Activated CD4-positive, alpha-beta T cell treated with anti-CD3 and anti-CD28 coated beads, Interleukin-2, amount 50 U/mL, for 48 hours (primary cell): ENCODE data around the gene EPHA5.
"Not testable (repeated sequence)": the region's sequence is repeated elsewhere in the genome, so short reads cannot be mapped to it uniquely, and the experiment has no call there.

Source experiments
- DNase-seq, 2 experiments: peaks; one replicate each; pipeline ENCODE4 v3.0.0-alpha.2; 2020

Gene EPHA5

DNA sequence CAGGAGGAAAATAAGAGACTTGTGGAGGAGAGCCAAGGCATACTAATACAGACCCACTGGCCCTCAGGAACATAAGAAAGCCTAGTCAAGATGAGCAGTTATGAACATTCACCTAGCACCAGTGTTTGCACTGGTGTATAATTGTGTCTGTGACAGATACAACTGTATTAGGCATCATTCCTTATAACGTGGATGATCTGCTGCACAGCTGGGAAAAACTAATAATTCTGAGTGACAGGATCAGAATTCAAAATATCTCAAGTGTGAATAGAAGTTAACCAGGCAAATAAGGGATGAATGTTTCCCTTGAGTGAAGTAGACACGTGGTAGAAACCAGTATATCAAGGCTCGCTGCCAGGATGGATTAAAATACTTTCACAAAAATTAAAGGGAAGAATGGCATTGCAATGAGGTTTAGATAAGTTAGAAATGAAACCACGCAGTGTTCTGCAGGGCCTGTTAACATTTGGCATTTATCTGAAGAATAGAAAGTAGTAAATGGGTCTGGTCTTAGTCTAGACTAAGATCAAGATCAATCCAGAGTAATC is 325.9 kb downstream of the EPHA5 start:
- no peak for DNase-seq

DNA sequence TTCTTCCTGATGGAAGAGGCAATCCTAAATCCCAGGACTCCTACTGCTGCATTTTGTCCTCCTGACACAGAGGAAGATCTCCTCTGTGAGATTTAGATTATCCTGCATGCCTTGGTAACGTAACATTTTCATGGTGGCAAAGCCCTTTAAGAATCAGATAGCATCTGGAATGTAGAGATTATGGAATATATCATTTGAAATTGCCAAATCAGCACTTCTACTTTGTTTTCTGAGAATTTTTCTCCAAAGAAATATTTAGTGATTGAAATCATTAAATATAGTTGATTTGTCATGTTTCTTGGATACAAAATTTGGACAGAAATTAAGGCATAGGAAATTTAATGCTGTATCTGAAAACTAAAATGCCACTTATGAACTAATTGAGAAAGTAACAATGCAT is 326.9 kb downstream of the EPHA5 start:
- DNase-seq, result no peak

DNA sequence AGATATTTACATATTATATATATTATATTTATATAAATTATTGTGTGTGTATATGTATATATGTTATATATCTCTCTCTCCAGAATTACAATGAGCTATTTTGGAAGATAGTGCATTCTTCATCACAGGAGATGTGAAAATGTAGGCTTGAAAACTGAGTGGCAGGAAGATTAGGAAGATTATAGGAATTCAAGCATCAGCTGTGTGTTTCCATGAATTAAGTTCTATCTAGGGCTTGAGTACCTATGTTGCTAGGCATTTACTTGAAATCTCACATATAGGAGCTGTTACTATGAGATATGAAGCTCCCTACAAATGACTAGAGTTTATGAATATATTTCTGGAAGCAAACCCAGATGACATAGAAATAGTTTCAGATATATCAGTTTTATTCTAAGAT is 328.7 kb downstream of the EPHA5 start:
- no peak for DNase-seq

DNA sequence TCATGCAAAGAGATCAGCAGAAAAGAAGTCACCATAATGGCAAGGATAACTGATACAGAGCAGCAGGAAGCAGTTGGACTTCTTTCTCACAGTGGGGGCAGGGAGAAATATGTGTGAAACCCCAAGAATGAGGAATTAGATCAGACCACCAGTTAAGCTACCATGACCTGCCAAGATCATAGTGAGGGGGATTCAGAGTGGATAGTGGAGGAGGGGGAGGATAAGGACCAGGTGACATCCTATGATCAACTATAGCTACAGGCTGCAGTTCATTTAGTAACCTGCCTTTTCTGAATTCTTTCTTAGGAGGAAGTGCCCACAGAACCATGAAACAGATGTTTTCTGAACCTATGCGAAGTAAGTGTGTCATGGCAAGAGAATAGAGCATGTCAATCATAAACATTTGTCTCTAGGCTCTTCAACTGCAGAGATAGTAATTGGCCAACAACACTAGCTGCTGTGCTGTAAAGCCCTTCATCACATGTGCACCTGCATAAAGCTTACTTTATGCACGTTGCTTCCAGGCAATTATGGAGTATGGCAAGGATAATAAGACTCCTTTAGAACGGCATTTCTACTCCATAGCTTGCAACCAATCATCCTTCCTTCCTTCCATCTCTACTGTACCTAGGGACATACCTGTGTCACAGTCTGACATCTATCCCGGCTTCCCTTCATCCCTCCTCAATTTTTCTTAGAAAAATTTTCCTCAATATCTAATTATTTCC is 329.7 kb downstream of the EPHA5 start:
- no peak for DNase-seq

DNA sequence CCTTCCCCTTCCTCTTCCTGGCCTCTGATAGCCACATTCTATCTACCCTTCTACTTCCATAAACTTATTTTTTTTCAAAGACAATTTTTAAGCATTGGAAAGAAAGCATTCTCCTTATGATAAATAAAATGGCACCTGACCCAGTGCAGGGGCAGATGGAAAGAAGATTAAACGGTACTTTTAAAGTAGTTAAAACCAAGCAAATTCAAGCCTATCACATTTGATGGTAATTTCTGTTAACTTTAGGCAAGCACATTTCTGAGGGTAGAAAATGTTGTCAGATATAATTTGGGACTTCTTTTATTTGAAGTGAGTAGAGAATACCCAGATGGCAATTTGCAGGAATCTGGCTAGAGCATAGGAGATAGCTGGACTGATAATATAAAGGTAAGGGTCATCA is 332.9 kb downstream of the EPHA5 start:
- DNase-seq, result no peak

DNA sequence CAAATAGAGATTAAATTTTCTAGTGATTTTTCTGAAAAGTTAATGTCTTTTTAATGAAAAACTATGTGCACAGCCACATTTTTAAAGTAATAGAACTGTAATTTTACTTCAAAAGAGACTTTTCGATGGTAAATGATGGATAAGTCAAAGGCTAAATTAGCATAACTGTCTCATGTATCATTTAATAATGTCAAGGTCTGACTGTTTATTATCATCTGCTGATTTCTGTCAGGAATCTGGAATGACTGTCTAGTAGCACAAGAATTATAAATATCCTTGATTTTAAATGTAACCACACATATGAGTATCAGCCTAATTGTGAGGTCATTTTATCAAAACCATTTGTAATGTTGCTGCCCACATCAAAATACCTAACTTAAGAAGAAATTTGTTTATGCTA is 333.8 kb downstream of the EPHA5 start:
- no peak for DNase-seq

DNA sequence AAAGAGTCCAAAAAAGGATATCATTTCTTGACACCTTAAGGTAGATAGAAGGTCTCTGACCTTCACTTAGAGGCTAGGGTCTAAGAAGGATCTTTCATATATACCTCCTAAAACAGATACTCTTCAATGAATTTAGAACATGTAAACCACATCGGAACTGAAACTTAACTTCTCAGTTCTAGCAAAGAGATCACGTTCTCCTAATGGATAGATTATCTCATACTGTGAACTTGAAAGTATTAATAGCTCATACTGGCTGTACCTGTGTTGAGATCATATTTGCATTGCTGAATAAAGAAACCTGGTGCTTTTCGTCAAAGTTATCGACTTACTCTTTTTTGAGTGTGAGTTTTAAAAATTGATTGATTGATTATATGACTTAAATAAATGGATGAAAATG is 353.8 kb downstream of the EPHA5 start:
- DNase-seq, result no peak

DNA sequence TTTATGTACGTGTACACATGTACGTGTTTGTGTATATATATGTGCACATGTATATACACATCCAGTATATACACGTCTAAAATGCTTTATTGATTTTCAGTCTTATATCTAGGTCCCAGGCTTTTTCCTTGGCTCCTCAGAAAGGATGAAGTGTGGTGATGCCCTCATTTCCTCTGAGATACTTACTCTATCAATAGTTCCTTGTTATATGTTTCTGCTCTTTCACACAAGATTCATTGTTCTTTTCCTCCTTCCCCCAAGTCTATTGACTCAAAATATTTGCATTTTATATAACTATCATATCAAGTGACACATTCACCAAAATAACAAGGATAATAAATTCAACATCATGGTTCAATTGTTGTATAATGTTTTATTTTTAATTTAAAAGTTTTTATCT is 359.2 kb downstream of the EPHA5 start:
- no peak for DNase-seq

DNA sequence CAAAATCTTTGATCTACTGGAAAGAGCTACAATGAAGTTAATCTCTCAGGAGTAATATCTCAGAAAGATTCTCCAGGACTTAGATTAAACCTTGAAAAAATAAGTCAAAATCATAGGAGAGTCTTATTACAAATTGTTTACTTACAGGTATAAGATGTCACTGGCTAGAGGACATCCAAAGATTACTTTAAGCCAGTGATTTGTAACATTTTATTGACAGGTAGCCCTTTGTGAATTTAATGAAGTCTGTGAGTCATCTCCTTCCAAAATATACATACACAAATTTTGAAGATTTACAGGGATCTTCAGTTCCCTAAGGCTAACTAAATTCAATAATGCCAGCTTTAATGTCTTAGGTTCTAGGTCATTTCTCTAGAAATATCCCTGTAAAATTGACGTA is 359.7 kb downstream of the EPHA5 start:
- DNase-seq, result no peak

DNA sequence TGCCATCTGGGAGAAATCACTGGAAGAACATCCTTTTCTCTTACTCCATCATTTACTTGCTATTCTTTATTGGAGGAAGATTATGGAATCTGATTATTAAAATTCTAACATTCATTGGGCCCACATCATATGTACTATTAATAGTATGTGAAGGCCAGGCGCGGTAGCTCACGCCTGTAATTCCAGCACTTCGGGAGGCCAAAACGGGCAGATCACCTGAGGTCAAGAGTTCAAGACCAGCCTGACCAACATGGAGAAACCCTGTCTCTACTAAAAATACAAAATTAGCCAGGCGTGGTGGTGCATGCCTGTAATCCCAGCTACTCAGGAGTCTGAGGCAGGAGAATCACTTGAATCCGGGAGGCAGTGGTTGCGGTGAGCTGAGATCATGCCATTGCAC is 361.7 kb downstream of the EPHA5 start:
- DNase-seq, result not testable (repeated sequence)

DNA sequence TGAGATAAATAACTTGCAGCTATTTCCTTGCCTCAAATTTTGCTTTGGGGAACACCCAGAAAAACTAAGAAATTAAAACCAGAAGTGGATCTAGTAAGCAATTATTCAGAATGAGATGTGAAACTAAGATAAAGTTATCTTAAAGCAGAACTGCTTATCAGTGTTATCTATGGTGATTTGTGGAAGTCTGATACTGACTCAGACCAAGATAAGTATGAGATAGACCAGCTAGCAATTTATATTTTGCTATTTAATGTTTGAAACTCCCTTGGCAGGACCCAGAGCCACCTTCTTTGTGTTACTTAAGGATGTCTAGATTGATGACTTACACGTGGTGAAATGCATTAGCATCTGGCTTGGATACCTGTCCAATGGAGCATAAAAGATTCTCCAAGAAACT is 368.1 kb downstream of the EPHA5 start:
- DNase-seq, result no peak

DNA sequence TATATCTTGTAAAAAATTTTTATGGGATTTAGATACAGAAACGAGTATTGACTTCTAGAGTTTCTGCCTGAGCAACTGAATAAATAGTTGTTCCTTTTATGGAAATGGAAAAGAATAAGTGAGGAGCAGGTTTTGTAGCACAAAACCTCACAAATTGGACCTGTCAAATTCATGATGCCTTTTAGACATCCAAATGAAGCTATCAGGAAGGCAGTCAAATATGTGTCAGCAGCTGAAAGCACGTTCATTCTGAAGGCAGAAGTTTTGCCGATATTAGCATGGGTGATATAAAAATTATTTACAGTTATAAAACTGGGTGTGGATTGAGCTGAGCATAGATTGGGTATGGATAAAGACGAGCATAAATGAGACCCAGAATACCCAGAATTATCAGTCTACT is 374.0 kb downstream of the EPHA5 start:
- no peak for DNase-seq

DNA sequence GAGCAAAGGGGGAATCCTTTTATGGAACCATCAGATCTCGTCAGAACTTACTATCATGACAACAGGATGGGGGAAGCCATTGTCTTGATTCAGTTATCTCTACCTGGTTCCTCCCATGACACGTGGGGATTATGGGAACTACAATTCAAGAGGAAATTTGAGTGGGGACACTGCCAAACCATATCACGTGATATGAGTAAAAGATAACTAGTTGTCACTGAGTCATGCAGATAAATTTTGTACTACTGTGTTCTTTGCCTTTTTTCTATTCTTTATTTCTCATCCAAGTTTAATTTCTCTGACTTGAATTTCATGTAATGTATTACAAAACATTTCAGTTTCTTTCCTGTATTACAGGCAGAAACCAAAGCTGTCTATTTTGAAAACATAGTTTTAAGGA is 383.2 kb downstream of the EPHA5 start:
- DNase-seq, result no peak
